ENCODE data around the gene GLYATL2.

GLYATL2 gene

DNA sequence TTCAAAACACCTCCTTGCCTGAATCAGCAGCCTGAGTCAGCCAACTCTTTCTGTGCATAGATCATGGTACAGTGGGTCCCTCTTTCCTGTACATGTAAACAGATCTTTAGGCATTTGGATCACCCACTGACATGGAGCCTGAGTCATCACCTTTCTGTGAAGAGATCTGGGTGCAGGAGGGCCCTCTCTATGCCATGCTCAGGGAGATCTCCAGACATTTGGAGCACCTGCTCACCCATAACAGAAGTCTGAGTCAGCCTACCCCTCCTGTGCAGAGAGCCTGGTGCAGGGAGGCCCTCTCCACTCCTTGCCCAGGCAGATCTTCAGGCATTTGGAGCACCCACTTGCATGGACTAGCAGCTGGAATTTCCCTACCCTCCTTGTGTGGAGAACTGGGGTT is 56.6 kb downstream of the GLYATL2 start:
- Mint-ChIP-seq H3K9me3 (no peaks in the 10 kb centered on the region), H3K27ac (ENCODE audit: low read depth) (no peak overlapping the region), H3K4me1 (no peaks in the 10 kb centered on the region), H3K27me3 (peaks cover 14% of the 10 kb centered on the region), H3K36me3 (ENCODE audit: insufficient read depth) (no peaks in the 10 kb centered on the region), H3K4me3 (no peak overlapping the region)
- ATAC-seq (replicated peaks; ENCODE audit: extremely low read depth, poor library complexity, severe bottlenecking) (no peak), DNase-seq (ENCODE audit: low spot score in 2 of 2) (no peak)

DNA sequence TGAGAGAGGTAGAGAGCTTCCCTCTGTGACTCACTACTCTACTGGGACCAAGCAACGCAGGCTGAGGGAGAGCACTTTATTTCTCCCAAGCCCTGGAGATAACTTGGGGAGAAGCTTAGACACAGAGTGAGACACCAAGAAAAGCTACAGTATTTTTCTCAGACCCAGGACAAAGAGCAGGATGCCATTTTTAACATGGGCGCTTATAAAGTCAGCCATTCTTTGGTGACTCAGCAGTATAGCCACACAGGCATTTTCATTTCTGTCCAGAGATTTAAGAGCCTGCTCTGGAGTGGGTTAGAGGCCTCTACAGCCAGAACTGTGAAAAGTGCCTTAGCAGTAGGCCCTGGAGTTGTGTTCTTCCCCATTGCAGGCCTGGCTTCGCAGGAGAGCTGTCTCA is 57.8 kb downstream of the GLYATL2 start:
- Mint-ChIP-seq H3K4me1 (no peaks in the 10 kb centered on the region), H3K36me3 (ENCODE audit: insufficient read depth) (no peaks in the 10 kb centered on the region), H3K27ac (ENCODE audit: low read depth) (no peak overlapping the region), H3K27me3 (peaks cover 14% of the 10 kb centered on the region), H3K4me3 (no peak overlapping the region), H3K9me3 (no peaks in the 10 kb centered on the region)
- DNase-seq (ENCODE audit: low spot score in 2 of 2) = no peak
- ATAC-seq (replicated peaks; ENCODE audit: extremely low read depth, poor library complexity, severe bottlenecking) = no peak

- DNase-seq (ENCODE audit: low spot score in 2 of 2) = no peak
- Mint-ChIP-seq H3K9me3 (no peaks in the 10 kb centered on the region), H3K4me3 (no peak overlapping the region), H3K4me1 (no peaks in the 10 kb centered on the region), H3K27me3 (no peaks in the 10 kb centered on the region), H3K36me3 (ENCODE audit: insufficient read depth) (no peaks in the 10 kb centered on the region), H3K27ac (ENCODE audit: low read depth) (no peak overlapping the region)
- ATAC-seq (replicated peaks; ENCODE audit: extremely low read depth, poor library complexity, severe bottlenecking) = no peak
These were observed 59.5 kb downstream of the GLYATL2 start for GRCh38 chr11:58784995-58785394.

All from central memory CD8-positive, alpha-beta T cell (primary cell).